SK-N-DZ (cell line): ENCODE data around the gene ZFP69B. TPM values are rescaled to one million over a fixed set of nuclear protein-coding genes. Genes with fewer than 3 reads are reported as not detected.
A peak's percentile ranks its signal among the peaks of the same experiment; 100 is the strongest.

ENCODE experiments used
- DNase-seq: peaks from one replicate; pipeline ENCODE4 v3.0.0-alpha.2; 2015; ENCODE audit warnings: low spot score
- polyA plus RNA-seq, 2 experiments: library from polyadenylated mRNA; depleted of rRNA; stranded (reverse); fragments of >200 nt; gene quantifications; 2 replicates each; pipeline ENCODE4 v1.2.3, GENCODE V29; 2014

The ZFP69B gene
- 6.6 and 7.2 TPM in 2 replicates for polyA plus RNA-seq (2014; cell fraction: cytosol; rRNA removed)
- 9.0 and 11.8 TPM in 2 replicates for polyA plus RNA-seq (2014; cell fraction: nucleus; rRNA removed)

DNA sequence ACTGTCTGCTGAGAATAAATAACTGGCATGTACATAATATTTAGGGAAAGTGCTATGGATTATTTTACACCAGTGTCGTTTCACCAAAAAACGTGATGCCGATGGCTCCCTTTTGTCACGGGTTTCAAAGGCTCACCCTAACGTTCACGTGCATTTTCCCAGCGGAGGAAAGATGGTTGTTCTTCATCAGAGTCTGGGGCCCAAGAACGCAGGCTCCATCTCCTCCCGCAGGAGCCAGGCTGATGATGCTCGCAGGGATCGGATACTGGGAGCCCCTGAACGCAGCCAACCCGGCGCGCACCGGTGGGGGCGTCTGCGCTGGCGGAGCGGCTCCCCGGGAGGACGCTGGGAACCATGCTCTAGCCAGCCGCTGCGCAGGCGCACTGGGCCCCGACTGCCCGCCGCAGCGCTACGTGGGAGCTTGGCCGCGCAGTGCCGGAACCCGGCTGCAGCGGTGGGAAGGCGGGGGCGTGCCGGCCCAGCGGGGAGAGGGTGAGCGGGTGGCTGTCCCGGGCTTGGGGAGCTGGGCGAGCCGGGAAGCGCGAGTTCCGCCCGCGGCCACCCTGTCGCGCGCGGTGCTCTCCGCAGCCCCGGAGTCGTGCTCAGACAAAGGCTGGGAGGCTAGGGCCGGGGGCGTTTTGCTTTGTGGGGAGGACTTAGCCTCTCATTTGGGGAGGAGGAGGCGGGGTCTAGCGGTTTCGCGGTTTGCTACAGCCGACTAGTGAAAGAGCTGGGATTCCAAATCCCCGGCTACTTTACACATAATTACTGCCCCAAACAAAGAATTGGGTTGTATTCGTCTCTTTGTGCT is at the start of gene ZFP69B:
Gene ZFP69B, plus strand, starts transcription at position 793 of the 811 bp plus-strand sequence. CDS start 486 bp downstream, outside the sequence.
- DNase-seq = peak; percentile 90

GRCh38 chr1:40401473-40402201 is 48.6 kb upstream of the ZFP69B start:
- DNase-seq = no peak

GRCh38 chr1:40404670-40405462 is 45.4 kb upstream of the ZFP69B start:
- peak; percentile 42 for DNase-seq

- no peak for DNase-seq
These were observed 44.5 kb upstream of the ZFP69B start for GRCh38 chr1:40405812-40406211.

GRCh38 chr1:40407453-40407852 is 42.8 kb upstream of the ZFP69B start:
- no peak for DNase-seq

DNA sequence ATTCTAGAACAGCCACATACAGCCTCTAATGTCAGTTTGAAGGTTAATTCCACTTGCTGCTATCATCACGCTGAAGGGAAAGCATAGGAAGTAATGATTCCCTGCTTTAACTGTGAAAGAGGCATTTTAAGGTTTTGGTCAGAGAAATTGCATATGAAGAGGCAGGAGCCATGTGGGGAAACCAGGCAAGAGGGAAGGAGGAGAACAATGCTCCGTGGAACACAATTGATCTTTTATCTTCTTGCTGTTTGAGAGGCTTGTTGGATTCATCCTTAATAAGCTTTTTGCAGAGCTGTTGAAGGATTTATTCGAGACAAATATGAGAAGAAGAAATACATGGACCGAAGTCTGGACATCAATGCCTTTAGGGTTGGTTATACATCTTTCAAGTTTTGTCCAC is 40.8 kb upstream of the ZFP69B start:
- no peak for DNase-seq

- DNase-seq = no peak
These were observed 39.0 kb upstream of the ZFP69B start for GRCh38 chr1:40411294-40411693.

DNA sequence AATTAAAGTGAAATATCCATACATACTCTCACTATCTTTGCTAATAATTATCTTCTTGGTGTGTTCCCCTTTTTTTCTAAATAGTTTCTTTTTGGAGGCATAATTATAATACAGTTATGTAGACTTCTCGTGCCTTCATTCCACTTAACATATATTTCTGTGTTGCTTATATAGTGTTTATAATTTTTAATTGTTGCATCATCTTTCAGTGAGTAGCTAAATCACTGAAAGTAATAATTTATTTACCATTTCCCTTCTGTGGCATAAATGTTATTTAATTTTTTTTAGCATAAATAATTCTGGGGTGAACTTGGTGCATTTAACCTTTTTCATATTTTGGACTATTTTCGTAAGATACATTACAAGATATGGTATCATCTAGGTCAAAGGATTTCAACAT is 38.4 kb upstream of the ZFP69B start:
- DNase-seq = no peak

DNA sequence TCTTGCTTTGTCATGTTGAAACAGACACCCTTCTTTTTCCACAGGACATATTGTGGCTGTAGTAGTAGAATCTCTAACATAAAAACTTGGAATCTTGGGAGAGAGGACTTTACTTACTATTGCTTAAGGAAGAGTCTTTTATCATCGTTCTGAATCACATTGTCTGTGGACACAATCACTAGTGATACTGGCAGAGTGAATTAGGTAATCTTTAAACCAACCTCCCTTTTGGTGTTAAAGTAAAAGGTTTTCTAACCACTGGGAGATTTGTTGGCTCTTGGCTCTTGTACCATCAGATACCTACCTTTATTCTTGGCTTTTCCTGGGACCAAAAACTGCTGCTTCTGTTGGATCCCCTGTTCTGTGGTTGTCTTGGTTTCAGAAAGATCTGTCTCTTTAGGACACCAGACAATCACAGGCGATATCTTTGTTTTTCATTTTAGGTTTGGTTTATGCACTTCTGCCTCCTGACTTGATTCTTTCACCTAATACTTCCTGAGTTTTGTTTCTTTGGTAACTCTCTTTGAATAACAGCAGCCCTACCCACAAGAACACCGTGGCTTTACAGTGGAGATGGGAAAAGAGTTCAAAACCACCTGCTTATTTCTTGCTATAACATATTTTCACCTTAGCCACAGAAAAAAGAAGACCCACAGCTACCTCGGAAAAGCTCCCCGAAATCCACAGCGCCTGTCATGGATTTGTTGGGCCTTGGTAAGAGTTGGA is 36.6 kb upstream of the ZFP69B start:
- no peak for DNase-seq

DNA sequence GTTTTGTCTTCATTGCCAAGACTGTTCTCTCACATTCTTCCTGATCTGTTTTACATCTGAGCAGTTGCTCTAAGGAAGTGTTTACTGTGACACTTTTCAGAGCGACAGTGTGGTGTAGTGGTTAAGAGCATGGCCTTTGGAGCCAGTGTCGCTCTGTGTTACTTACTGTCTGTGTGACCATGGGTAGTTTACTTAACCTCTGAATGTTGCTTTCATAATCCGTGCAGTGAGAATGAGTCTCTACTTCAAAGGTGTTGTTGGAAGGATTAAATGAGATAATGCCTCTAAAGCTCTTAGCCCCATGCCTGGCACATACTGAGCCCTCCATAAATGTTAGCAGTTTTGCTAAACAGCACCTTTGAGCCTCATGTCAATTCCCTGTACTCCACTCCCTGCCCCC is 35.9 kb upstream of the ZFP69B start:
- DNase-seq = no peak

DNA sequence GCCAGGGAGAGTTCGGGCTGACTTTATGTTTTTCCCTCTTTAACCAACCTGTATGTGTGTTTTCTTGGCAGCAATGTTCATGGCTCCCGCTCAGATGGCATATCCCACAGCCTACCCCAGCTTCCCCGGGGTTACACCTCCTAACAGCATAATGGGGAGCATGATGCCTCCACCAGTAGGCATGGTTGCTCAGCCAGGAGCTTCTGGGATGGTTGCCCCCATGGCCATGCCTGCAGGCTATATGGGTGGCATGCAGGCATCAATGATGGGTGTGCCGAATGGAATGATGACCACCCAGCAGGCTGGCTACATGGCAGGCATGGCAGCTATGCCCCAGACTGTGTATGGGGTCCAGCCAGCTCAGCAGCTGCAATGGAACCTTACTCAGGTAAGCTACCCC is 33.6 kb upstream of the ZFP69B start:
- DNase-seq = no peak

DNA sequence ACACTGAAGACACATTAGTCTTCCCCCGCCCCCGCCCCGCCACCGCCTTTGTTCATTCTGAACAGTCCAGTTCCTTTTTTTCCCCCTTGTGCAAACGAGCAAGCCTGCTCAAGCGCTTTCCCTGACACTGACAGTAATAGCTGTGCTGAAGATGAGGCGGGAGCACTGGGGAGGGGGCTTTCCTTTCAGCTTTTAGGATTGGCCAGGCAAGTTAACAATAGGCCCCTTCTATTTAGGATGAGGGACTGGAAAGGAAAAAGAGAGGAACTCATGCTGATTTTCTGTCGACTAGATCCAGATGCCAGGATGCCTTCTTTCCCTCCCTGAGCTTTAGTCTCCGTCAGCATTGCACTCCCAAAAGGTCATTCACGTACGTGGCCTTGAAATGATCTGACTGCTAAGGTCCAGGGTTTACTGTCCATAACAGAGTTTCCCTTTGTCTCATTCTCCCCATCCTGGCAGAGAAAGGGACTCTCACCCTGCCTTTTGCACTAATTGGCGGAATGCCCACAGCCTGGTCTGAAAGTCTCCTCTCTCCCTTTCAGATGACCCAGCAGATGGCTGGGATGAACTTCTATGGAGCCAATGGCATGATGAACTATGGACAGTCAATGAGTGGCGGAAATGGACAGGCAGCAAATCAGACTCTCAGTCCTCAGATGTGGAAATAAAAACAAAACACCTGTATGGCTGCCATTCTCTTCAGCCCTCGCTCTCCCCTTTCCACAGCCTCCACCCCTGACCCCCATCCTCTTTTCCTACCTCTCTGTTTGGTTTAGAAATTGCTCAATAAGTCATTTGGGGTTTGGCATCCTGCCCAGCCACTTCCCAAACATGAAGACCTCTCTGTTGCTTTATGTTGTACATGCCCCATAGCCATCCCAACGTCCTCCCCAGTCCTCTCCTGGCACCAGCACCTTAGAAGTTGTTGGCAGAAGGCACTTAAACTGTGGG is 28.6 kb upstream of the ZFP69B start:
- no peak for DNase-seq

DNA sequence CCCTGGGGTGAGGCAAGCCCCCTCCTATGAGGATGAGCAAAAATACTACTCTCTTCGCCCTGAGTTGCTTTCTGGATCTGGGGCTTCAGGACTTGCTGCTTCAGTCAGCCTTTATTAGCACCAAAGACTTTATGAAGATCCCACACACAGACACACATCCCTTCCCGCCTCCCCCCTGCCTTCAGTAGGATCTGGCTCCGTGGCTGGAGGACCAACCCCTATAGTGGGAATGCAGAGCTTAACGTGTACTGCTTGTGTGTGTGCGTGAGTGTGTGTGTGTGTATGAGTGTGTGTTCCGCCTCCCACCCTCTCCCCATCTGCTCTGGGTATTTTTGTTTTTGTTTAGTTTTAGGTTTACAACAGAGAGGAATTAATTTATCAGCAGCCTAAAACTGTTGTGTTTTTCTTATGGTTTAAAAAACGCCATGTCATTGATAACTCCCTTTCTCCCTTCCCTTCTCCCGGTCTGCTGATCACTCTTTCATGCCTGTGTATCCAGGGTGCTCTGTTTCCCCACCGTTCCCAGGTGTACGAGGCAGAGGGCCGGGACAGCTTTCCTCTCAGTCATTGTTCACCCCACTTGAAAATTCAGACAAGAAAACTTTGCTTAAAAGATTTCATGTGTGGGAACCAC is 27.5 kb upstream of the ZFP69B start:
- no peak for DNase-seq

GRCh38 chr1:40423264-40423642 is 27.0 kb upstream of the ZFP69B start:
- DNase-seq = no peak

DNA sequence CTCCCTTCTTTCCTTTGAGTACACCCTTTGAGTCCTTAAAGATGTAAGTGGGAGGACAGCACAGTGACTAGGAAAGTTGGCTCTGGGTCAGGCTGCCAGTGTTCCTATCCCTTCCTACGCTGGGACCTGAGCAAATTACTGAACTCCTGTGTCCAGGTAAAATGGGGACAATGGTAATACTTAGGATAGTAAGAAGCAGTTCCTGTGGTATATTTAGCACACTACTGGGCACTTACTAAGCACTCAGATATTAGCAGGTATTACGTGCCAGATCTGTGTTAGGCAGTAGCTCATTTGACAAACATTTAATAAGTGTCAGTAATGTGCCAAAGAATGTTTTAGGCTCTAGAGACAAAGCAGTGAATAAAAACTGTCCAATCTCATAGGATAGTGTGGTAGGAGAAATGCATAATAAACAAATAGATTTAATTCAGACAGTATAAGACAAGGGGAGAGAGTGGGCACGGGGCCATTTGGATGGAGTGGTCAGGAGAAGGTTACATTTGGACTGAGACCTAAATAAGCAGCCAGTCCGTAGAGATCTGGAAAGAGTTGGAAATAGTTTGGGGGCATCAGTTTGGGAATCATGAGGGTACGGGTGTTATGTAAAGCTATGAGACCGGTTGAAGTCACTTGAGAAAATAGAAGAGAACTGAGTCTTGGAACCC is 26.2 kb upstream of the ZFP69B start:
- DNase-seq = no peak

DNA sequence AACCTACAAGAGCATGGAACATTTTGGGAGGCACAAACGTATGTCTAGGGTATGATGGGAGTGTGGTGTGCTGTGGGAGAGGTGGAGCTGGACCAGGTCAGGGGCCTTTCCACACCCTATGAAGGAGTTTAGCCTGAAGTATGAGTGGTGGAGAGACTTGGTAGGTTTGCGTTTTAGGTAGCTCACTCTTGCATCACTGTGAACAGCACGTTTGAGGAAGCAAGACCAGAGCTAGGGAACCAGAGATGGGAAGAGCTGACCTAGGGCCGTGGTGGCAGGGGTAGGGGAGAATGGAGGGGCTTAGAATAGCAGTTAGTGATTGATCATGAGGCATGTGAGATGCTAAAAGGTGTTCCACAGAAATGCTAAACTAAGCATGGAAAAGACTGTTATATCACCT is 25.1 kb upstream of the ZFP69B start:
- DNase-seq = no peak

GRCh38 chr1:40431385-40431784 is 18.9 kb upstream of the ZFP69B start:
- no peak for DNase-seq

DNA sequence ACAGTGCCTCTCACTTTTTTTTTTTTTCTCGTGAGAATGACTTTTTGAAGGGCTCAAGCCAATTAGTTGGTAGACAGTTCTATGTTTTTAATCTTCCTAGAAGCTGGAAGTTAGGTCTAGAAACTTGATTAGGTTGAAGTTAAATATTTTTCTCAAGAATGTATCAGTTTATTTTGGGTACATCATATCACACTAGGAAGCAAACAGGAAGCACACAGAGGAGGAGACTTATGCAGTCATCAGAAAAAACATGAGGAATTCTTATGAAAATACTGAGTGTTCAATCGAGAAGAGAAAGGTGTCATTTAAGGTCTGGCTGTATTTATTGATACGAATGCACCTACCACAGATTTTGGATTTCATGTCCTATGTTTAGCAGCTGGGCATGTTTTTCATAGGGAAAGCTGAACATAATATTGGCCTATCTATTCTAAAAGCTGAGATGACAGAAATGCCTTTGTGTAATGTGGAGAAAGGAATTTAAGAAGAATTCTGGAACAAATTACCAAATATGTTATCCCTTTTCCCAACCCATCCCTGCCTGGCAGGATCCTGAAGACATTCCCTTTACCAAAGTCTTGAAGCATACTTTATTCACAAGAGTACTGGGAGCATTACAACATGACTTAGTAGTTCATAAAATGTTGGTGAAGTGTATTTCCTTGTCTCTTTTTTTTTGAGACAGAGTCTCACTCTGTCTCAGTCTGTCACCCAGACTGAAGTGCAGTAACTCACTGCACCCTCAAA is 17.5 kb upstream of the ZFP69B start:
- DNase-seq = no peak
